IPS DF 6.9 (cell line): ENCODE data around the gene OTOA.

ENCODE experiments used
- DNase-seq: peaks from one replicate; pipeline ENCODE4 v3.0.0-alpha.2; 2013; ENCODE audit warnings: low read depth, low spot score
- H3K27ac ChIP-seq: one replicate; pipeline ENCODE4 v1.5.1; 2013; ENCODE audit warnings: low read length, control low read depth
- H3K27me3 ChIP-seq: 2 replicates; pipeline ENCODE4 v1.6.1; 2013; ENCODE audit warnings: mild to moderate bottlenecking, low read length; ENCODE audit not compliant: control insufficient read depth, insufficient read depth
- H3K36me3 ChIP-seq: 2 replicates; pipeline ENCODE4 v1.6.1; 2013; ENCODE audit warnings: low read length; ENCODE audit not compliant: control insufficient read depth, insufficient read depth
- H3K4me1 ChIP-seq: 2 replicates; pipeline ENCODE4 v1.6.1; 2013; ENCODE audit warnings: low read length; ENCODE audit not compliant: control insufficient read depth, insufficient read depth
- H3K4me3 ChIP-seq: 2 replicates; pipeline ENCODE4 v1.5.1; 2013; ENCODE audit warnings: mild to moderate bottlenecking, low read length
- H3K9me3 ChIP-seq: 2 replicates; pipeline ENCODE4 v1.6.1; 2013; ENCODE audit warnings: low read length, inconsistent platforms; ENCODE audit not compliant: control insufficient read depth, insufficient read depth
- WGBS: extraction: QIAGEN DNeasy Blood & Tissue Kit; methylation state at CpG from one replicate; pipeline ENCODE4 v1.1.7; 2013; ENCODE audit warnings: mixed read lengths, missing lambda C conversion rate; ENCODE audit not compliant: insufficient read length, insufficient coverage; 5-methylcytosine and 5-hydroxymethylcytosine counted together

Gene OTOA

DNA sequence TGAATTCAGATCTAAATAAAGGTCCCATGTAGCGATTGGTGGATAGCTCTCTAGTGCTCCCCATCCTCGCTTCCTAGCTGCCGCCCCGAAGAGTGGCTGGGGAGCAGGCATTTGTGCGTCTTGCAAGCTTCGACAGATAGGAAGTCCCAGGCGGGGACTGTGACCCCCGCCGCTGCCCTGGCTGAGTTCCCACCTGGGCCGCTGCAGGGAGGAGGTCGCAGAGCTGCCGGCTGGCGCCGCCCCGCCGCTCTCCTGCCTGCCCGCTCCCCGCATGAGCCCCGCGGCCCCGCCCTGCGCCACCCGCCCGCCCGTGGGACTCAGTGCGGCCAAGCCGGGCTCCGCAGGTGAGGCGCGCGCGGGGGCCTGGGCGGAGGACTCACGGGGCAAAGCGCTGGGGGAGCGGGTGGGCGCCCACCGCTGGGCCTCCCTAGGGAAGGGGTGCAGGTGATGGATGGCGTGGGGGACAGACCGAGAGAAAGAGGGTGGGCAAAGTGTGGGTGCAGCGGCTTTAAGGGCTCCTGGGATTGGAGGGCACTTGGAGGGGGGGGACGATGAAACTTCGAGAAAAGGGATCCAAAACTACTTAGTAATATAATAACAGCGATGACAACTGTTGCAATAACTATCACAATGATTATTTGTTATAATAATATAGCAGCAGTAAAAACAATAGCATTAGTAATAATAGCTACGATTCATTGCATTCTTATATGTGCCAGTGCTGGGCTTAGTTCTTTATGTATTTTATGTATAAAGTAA is at the start of gene OTOA:
Gene OTOA, plus strand, starts transcription at position 80 of the 759 bp plus-strand sequence. CDS start 14,547 bp downstream, outside the sequence.
- Histone ChIP-seq H3K36me3 (no peaks in the 10 kb centered on the region), H3K9me3 (no peaks in the 10 kb centered on the region), H3K27ac (no peak within 1 kb of the TSS), H3K4me1 (peaks cover 1% of the 10 kb centered on the region; the same call in 1 of the 2 replicates), H3K4me3 (no peak within 1 kb of the TSS; the same call in 1 of the 2 replicates), H3K27me3 (no peaks in the 10 kb centered on the region)
- WGBS, result no CpG with 5 or more reads among the region's 45 CpGs
- no peak for DNase-seq

GRCh38 chr16:21614896-21615295 is 48.9 kb upstream of the OTOA start:
- Histone ChIP-seq H3K9me3 (no peaks in the 10 kb centered on the region), H3K4me3 (no peak overlapping the region), H3K27me3 (no peaks in the 10 kb centered on the region), H3K27ac (no peak overlapping the region), H3K36me3 (no peaks in the 10 kb centered on the region), H3K4me1 (no peaks in the 10 kb centered on the region; the same call in 1 of the 2 replicates)
- WGBS, result no CpG with 5 or more reads among the region's 3 CpGs
- no peak for DNase-seq

DNA sequence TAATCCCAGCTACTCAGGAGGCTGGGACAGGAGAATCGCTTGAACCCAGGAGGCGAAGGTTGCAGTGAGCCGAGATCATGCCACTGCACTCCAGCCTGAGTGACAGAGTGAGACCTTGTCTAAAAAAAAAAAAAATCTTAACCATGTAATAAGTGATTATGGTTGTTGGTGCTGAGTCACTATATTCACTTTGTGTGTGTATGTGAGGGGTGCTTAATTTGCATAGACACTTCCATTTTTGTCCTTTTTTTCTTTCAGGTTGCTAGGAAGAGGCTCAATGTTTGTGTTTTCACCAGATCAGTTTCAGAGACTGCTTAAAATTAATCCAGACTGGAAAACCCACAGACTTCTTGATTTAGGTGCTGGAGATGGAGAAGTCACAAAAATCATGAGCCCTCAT is 46.2 kb upstream of the OTOA start:
- H3K4me3 ChIP-seq, result no peak overlapping the region
- no peak for DNase-seq
- no peak overlapping the region for H3K27ac ChIP-seq
- H3K9me3 ChIP-seq, result no peaks in the 10 kb centered on the region
- WGBS, result no CpG with 5 or more reads among the region's 3 CpGs
- H3K27me3 ChIP-seq, result no peaks in the 10 kb centered on the region
- H3K4me1 ChIP-seq, result no peaks in the 10 kb centered on the region
- H3K36me3 ChIP-seq, result no peaks in the 10 kb centered on the region

DNA sequence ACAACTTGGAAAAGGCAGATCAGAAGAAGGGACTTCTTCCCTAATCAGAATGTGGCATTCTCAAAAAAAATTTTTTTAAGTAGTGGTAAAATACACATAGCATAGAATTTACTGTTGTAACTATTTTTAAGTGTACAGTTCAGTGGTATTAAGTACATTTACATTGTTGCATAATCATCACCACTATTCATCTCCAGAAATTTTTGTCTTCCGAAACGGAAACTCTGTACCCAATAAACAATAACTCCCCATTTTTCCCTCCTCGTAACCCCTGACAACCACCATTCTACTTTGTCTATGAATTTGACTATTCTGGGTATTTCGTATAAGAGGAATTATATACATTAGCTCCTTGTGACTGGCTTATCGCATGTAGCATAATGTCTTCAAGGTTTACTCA is 45.5 kb upstream of the OTOA start:
- no peak overlapping the region for H3K27ac ChIP-seq
- no peaks in the 10 kb centered on the region for H3K4me1 ChIP-seq
- no peaks in the 10 kb centered on the region for H3K9me3 ChIP-seq
- DNase-seq, result no peak
- no peak overlapping the region for H3K4me3 ChIP-seq
- no peaks in the 10 kb centered on the region for H3K27me3 ChIP-seq
- no peaks in the 10 kb centered on the region for H3K36me3 ChIP-seq
- 100% methylated on average over 2 of the region's 5 CpGs for WGBS

- no peaks in the 10 kb centered on the region for H3K9me3 ChIP-seq
- WGBS, result no CpG with 5 or more reads among the region's 4 CpGs
- H3K36me3 ChIP-seq, result no peaks in the 10 kb centered on the region
- no peak overlapping the region for H3K4me3 ChIP-seq
- no peak overlapping the region for H3K27ac ChIP-seq
- DNase-seq, result no peak
- no peaks in the 10 kb centered on the region for H3K27me3 ChIP-seq
- no peaks in the 10 kb centered on the region for H3K4me1 ChIP-seq
These were observed 43.9 kb upstream of the OTOA start for GRCh38 chr16:21619765-21620425.

GRCh38 chr16:21620592-21620991 is 43.2 kb upstream of the OTOA start:
- no peaks in the 10 kb centered on the region for H3K36me3 ChIP-seq
- H3K27ac ChIP-seq, result no peak overlapping the region

GRCh38 chr16:21622545-21622944 is 41.2 kb upstream of the OTOA start:
- WGBS, result no CpG with 5 or more reads among the region's 1 CpG
- no peak for DNase-seq

More at GRCh38 chr16:21620592-21620991, 43.2 kb upstream of the OTOA start:
- H3K9me3 ChIP-seq, result no peaks in the 10 kb centered on the region
- DNase-seq, result no peak
- H3K27me3 ChIP-seq, result no peaks in the 10 kb centered on the region
- no peaks in the 10 kb centered on the region for H3K4me1 ChIP-seq
- H3K4me3 ChIP-seq, result no peak overlapping the region

GRCh38 chr16:21625026-21625425 is 38.7 kb upstream of the OTOA start:
- Histone ChIP-seq H3K27ac (no peak overlapping the region), H3K9me3 (no peaks in the 10 kb centered on the region), H3K36me3 (peaks cover 4% of the 10 kb centered on the region; the same call in 1 of the 2 replicates)

More at GRCh38 chr16:21622545-21622944, 41.2 kb upstream of the OTOA start:
- Histone ChIP-seq H3K4me1 (no peaks in the 10 kb centered on the region), H3K36me3 (no peaks in the 10 kb centered on the region), H3K4me3 (no peak overlapping the region), H3K27ac (no peak overlapping the region), H3K9me3 (no peaks in the 10 kb centered on the region), H3K27me3 (no peaks in the 10 kb centered on the region)

GRCh38 chr16:21626659-21627277 is 37.0 kb upstream of the OTOA start:
- no peak overlapping the region for H3K27ac ChIP-seq
- peaks cover 7% of the 10 kb centered on the region; the same call in 1 of the 2 replicates for H3K36me3 ChIP-seq
- H3K27me3 ChIP-seq, result no peaks in the 10 kb centered on the region
- no CpG with 5 or more reads among the region's 6 CpGs for WGBS
- H3K4me3 ChIP-seq, result no peak overlapping the region
- no peaks in the 10 kb centered on the region for H3K9me3 ChIP-seq
- no peaks in the 10 kb centered on the region for H3K4me1 ChIP-seq
- no peak for DNase-seq

More at GRCh38 chr16:21625026-21625425, 38.7 kb upstream of the OTOA start:
- Histone ChIP-seq H3K27me3 (no peaks in the 10 kb centered on the region), H3K4me3 (no peak overlapping the region), H3K4me1 (no peaks in the 10 kb centered on the region)
- DNase-seq, result no peak
- WGBS, result no CpG with 5 or more reads among the region's 1 CpG

- H3K36me3 ChIP-seq, result peaks cover 7% of the 10 kb centered on the region; the same call in 1 of the 2 replicates
- H3K4me1 ChIP-seq, result no peaks in the 10 kb centered on the region
- WGBS, result no CpG with 5 or more reads among the region's 5 CpGs
- no peak for DNase-seq
- H3K27ac ChIP-seq, result no peak overlapping the region
- no peak overlapping the region; the same call in 1 of the 2 replicates for H3K4me3 ChIP-seq
- H3K27me3 ChIP-seq, result no peaks in the 10 kb centered on the region
- H3K9me3 ChIP-seq, result no peaks in the 10 kb centered on the region
These were observed 35.5 kb upstream of the OTOA start for GRCh38 chr16:21628121-21628726.
